ENCODE results near the gene KCNK15.

GRCh38 chr20:44739942-44740341 lies 5.7 kb upstream of the KCNK15 start:
- TF ChIP-seq CTCF (IDR thresholded peaks at IDR 0.05 in 2 of 3, conservative IDR thresholded peaks at IDR 0.05 in 1 of 3; ENCODE audit: insufficient read depth in 2 of 3, low read depth in 1 of 3, low read length in 3 of 3) (no peak), SIN3A (IDR thresholded peaks at IDR 0.05; ENCODE audit: borderline replicate concordance in 2 of 2, control insufficient read depth in 1 of 2, low read depth in 2 of 2, low read length in 2 of 2) (no peak), NR3C1 (CRISPR knock-in tag; IDR thresholded peaks at IDR 0.05) (no peak), NRF1 (conservative IDR thresholded peaks at IDR 0.05 in 1 of 2, IDR thresholded peaks at IDR 0.05 in 1 of 2) (no peak), ZNF696 (CRISPR knock-in tag; conservative IDR thresholded peaks at IDR 0.05) (no peak), JUNB (CRISPR knock-in tag; conservative IDR thresholded peaks at IDR 0.05) (no peak), EP300 (IDR thresholded peaks at IDR 0.05; ENCODE audit: low read length) (no peak), YBX1 (IDR thresholded peaks at IDR 0.05) (no peak)
